KG1 (cell line): ENCODE data around the gene DHRS3.
"Not testable (repeated sequence)": the region's sequence is repeated elsewhere in the genome, so short reads cannot be mapped to it uniquely, and the experiment has no call there.

Experiments
- DNase-seq: peaks from one replicate; lab custom pipeline; 2025; lab: John Stamatoyannopoulos, UW

The DHRS3 gene

DNA sequence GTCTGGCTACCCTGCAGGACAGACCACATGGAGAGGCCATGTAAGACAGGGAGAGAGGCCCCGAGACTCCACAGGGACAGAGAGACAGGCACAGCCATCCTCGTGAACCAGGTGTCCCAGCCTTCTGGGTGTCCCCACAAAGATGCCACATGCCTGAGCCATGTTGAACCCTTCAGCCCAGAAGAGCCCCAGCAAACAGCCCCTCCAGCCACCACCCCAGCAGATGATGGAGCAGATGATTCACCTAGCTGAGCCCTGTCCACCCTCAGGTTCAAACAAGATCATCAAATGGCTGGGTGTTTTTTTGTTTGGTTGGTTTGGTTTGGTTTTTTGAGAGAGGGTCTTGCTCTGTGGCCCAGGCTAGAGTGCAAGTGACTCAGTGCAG lies 78.7 kb downstream of the DHRS3 start:
- no peak for DNase-seq

- DNase-seq, result not testable (repeated sequence)
These were observed 79.5 kb downstream of the DHRS3 start for GRCh38 chr1:12538536-12538935.

- DNase-seq, result no peak
These were observed 80.0 kb downstream of the DHRS3 start for GRCh38 chr1:12537906-12538461.

DNA sequence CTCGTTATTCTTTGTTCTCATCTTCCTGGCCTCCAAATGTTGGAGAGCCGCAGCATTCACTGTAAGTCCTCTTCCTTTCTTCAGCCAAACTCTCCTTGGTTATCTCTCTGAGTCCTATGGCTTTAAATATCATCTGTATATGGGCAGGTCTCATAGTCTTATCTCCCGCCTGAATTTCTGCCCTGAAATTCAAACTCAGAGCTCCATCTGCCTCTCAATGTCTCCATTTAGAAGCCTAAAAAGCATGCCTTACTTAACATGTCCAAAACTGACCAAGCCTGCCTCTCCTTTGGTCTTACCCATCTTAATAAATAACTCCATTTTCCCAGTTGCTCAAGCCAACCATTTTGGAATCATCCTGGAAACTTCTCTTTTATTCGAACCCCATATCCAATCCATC lies 80.7 kb downstream of the DHRS3 start:
- DNase-seq, result no peak

DNA sequence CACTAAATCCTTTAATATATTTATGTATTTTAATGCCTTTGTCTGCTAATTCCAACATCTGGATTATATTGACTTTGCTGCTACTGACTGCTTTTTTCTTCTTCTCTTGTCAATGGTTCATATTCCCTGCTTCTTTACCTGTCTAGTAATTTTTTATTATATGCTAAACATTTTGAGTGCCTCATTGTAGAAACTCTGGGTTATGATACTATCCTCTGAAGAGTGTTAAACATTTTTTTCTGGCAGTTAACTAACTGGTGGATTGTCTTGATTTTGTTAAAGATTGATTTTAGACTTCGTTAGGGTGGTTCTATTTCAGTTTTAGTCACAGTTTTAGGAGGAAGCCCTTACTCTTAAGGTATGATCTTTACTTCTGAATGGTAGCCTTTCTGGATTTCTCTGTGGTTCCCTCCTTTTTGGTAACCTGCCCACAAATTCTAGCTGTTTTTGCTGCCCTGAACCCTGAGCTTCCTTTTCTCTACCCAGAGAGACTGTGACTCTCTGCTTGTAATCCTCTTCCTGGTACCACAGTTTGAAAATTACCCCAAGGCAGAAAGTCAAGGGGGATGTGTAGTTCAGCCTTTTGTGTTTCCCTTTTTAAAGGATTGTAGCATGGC lies 81.9 kb downstream of the DHRS3 start:
- DNase-seq, result no peak

DNA sequence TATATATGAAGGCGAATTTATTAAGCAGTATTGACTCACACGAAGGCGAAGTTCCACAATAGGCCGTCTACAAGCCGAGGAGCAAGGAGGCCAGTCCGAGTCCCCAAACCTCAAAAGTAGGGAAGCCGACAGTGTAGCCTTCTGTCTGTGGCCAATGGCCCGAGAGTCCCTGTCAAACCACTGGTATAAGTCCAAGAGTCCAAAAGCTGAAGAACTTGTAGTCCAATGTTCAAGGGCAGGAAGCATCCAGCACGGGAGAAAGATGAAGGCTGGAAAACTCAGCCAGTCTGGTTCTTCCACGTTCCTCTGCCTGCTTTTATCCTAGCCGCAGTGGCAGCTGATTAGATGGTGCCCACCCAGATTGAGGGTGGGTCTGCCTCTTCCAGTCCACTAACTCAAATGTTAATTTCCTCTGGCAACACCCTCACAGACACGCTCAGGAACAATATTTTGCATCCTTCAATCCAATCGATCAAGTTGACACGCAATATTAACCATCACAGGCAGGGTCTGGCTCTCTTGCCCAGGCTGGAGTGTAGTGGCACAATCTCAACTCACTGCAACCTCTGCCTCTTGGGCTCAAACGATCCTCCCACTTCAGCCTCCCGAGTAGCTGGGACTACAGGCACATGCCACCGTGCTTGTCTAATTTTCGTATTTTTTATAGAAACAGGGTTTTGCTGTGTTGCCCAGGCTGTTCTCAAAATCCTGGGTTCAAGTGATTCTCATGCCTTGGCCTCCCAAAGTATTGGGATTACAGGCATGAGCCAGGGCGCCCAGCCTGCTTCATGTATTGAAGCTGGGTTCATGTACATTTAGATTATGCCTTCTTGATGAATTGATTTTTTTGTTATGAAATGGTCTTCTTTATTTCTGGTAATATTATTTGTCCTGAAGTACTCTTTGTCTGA lies 85.3 kb downstream of the DHRS3 start:
- no peak for DNase-seq

- DNase-seq, result no peak
These were observed 86.9 kb downstream of the DHRS3 start for GRCh38 chr1:12531179-12531499.

DNA sequence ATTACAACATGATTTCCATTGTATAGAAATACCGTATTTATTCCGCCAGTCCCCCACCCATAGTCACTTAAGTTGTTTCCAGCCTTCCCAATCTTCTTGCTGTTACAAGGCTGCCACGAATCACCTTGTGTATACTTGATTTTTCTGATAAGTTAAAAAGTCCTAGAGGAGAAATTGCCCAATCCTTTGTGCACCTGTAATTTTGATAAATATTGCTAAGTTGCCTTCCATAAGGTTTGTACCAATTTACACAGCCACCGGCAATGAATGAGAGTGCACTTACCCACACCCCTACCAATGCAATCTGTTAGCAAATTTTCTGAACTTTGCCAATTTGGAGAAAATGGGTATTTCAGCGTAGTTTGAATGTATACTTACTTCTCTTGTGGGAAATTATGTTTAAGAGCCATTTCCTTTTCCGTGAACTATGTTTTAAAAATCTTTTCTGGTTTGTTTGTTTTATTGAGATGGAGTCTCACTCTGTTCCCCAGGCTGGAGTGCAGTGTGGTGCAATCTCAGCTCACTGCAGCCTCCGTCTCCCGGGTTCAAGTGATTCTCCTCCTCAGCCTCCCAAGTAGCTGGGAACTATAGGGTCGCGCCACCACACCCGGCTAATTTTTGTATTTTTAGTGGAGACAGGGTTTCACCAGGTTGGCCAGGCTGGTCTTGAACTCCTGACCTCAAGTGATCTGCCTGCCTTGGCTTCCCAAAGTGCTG lies 87.4 kb downstream of the DHRS3 start:
- DNase-seq, result no peak

- no peak for DNase-seq
These were observed 88.3 kb downstream of the DHRS3 start for GRCh38 chr1:12529640-12530174.

GRCh38 chr1:12528021-12528852 lies 89.8 kb downstream of the DHRS3 start:
- no peak for DNase-seq

GRCh38 chr1:12527564-12527963 lies 90.4 kb downstream of the DHRS3 start:
- DNase-seq, result no peak

- no peak for DNase-seq
These were observed 92.5 kb downstream of the DHRS3 start for GRCh38 chr1:12525311-12526181.

DNA sequence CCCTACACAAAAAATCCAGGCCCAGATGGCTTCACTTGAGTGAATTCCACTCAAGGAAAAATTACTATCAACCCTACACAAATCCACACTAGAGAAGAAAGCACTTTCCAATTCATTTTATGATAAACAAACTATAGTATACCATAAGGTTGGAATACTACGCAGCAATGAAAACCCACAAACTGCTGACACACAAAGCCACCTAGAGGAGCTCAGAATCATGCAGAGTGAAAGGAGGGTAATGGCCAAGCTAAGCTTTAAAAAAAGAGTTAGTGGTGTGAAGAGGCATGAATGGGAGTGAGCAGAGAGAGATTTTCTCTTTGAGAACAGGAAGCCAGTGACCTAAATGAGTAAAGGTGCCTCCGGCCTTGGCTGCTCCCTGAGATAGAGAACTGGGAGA lies 93.7 kb downstream of the DHRS3 start:
- no peak for DNase-seq

DNA sequence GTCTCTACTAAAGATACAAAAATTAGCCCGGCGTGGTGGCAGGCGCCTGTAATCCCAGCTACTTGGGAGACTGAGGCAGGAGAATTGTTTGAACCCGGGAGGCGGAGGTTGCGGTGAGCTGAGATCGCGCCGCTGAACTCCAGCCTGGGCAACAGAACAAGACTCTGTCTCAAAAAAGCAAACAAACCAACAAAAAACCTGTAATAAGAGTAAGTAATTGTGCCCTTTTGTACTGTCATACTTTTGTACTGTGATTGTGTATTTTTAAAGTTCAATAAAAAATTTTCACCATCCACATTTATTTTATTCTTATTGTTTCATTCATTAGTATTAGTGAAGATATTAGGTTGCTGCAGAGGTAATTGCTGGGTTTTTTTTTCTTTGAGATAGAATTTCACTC lies 95.2 kb downstream of the DHRS3 start:
- not testable (repeated sequence) for DNase-seq

- no peak for DNase-seq
These were observed 96.9 kb downstream of the DHRS3 start for GRCh38 chr1:12521096-12521495.

GRCh38 chr1:12519693-12520364 lies 98.2 kb downstream of the DHRS3 start:
- no peak for DNase-seq

DNA sequence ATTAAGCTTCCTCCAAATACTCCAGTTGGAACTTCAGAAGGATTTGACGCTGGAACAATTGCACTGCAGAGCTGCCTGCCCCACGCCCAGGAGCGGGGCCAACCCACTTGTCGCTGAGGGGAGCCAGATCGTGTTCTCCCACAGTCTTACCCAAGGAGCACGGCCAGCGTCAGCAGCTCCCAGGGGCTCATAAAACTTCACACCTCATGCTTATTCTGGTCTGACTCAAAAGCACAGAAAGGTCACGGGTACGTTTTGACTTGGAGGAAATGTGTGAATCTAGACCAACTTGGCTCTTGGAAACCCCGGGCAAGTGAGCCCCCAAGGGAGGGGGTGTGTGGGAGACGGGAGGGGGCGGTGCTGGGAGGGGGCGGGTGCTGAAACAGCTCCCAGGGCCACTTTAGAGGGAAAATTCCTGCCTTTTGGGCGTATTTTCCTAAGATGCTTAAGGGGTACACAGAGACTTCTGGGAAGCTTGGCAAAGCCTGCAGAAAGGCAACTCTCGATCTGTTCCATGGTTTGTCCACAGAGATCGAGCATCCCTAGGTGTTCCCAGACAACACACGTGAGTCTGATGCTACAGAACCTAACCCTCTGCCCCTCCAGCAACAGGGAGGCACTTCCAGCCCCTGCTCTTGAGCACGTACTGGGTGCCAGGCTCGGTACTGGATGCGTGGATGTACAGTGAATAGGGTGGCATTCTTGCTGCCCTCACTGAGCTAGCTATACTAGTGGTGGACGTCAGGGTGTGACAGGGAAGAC lies 98.9 kb downstream of the DHRS3 start:
- no peak for DNase-seq
